HepG2 (cell line): Measurements from ENCODE around the gene ARRDC4. TPM values are rescaled to one million over a fixed set of nuclear protein-coding genes. Genes with fewer than 3 reads are reported as not detected.

ENCODE experiments used
- ATAC-seq: fragments of 200-7000 bp; cut with Tn5 transposase; 3 replicates; pipeline ENCODE4 v1.9.1; 2020; ENCODE audit warnings: mild to moderate bottlenecking, moderate library complexity
- BruUV-seq: library from RNA; stranded (reverse); fragments of 400-500 nt; replicated peaks from 2 replicates; lab custom pipeline; 2021; lab: Mats Ljungman, UMichigan
- CTCF ChIA-PET: fragments of 300-600 bp; formaldehyde crosslinking; extraction: SDS; loops from one replicate; lab custom pipeline; 2021; ENCODE audit warnings: low total read pairs, inconsistent platforms, low intra/inter-chr PET ratio; lab: Yijun Ruan, JAX
- POLR2A ChIA-PET: fragments of 350-600 bp; sonication (Branson Sonifier 250); formaldehyde crosslinking; loops from one replicate; lab custom pipeline; 2020; ENCODE audit warnings: antibody characterized with exemption, inconsistent platforms; lab: Yijun Ruan, JAX
- DNase-seq: peaks from one replicate; pipeline ENCODE4 v3.0.0-alpha.2; 2015; ENCODE audit warnings: low spot score
- FAIRE-seq: peaks from 3 replicates; lab custom pipeline; 2011; peaks lifted over from hg19 to GRCh38; lab: Jason Lieb, UNC
- H2AFZ ChIP-seq: one replicate; pipeline ENCODE4 v1.6.1; 2011; ENCODE audit warnings: low read length, inconsistent platforms
- H3K27ac ChIP-seq: fragments of 300-600 bp; 3 replicates; pipeline ENCODE4 v1.8.0; 2011; ENCODE audit warnings: mixed run types, mild to moderate bottlenecking, mixed read lengths, low read length, inconsistent platforms; ENCODE audit not compliant: insufficient read depth; ENCODE audit errors: extremely low read length
- H3K27me3 ChIP-seq, 2 experiments: fragments of 200-600 bp in 1 of 2; 2 replicates in 1 of 2; 3 replicates in 1 of 2; pipeline versions ENCODE4 v1.6.0 to v1.8.0; 2011; ENCODE audit warnings: low read length in 2 of 2, mild to moderate bottlenecking in 2 of 2, moderate library complexity in 2 of 2, inconsistent platforms in 1 of 2; ENCODE audit not compliant: insufficient read depth in 2 of 2, control insufficient read depth in 1 of 2
- H3K36me3 ChIP-seq, 2 experiments: fragments of 200-600 bp in 1 of 2; replicated peaks in 1 of 2; 2 replicates in 1 of 2; 3 replicates in 1 of 2; pipeline versions ENCODE4 v1.5.1 to v1.8.0; 2011; ENCODE audit warnings: low read length in 2 of 2, inconsistent platforms in 1 of 2; ENCODE audit not compliant: insufficient read depth in 2 of 2, control insufficient read depth in 1 of 2
- H3K4me1 ChIP-seq: 2 replicates; pipeline ENCODE4 v1.5.1; 2012; ENCODE audit warnings: low read length, inconsistent platforms; ENCODE audit not compliant: insufficient read depth
- H3K4me2 ChIP-seq: 2 replicates; pipeline ENCODE4 v1.6.0; 2011; ENCODE audit warnings: low read depth, low read length, inconsistent platforms
- H3K4me3 ChIP-seq, 3 experiments: fragments of 200-600 bp in 1 of 3; sonication (generic), shearing (Covaris generic) in 1 of 3; replicated peaks in 1 of 3; 2 replicates each; pipeline ENCODE4 v1.5.1; 2011 to 2016; ENCODE audit warnings: low read length in 3 of 3, inconsistent platforms in 2 of 3, low read depth in 2 of 3, mild to moderate bottlenecking in 2 of 3, control low read depth in 1 of 3, mixed read lengths in 1 of 3; ENCODE audit not compliant: insufficient read depth in 1 of 3
- H3K79me2 ChIP-seq: one replicate; pipeline ENCODE4 v1.6.1; 2011; ENCODE audit warnings: low read length, inconsistent platforms; ENCODE audit not compliant: insufficient read depth
- H3K9ac ChIP-seq: 2 replicates; pipeline ENCODE4 v1.6.0; 2011; ENCODE audit warnings: mild to moderate bottlenecking, low read depth, low read length, inconsistent platforms; ENCODE audit not compliant: insufficient read depth
- H3K9me3 ChIP-seq: 2 replicates; pipeline ENCODE4 v1.5.1; 2012; ENCODE audit warnings: mild to moderate bottlenecking, low read length
- H4K20me1 ChIP-seq: 2 replicates; pipeline ENCODE4 v1.6.0; 2011; ENCODE audit warnings: inconsistent platforms, mild to moderate bottlenecking, low read length, moderate library complexity; ENCODE audit not compliant: insufficient read depth
- DMTF1 ChIP-seq: sonication (generic); formaldehyde crosslinking; IDR thresholded peaks from 2 replicates; pipeline ENCODE4 v1.4.0; 2020; ENCODE audit warnings: mild to moderate bottlenecking, missing genetic modification reagents
- FOXK2 ChIP-seq: fragments of 450-650 bp; IDR thresholded peaks from 2 replicates; pipeline ENCODE4 v1.6.1; 2016
- HDAC1 ChIP-seq: sonication (generic); formaldehyde crosslinking; IDR thresholded peaks from 2 replicates; pipeline ENCODE4 v1.5.1; 2020; ENCODE audit warnings: mild to moderate bottlenecking, missing genetic modification reagents
- HOMEZ ChIP-seq: IDR thresholded peaks from 2 replicates; pipeline ENCODE4 v1.6.1; 2016; ENCODE audit warnings: low read depth
- MBNL3 ChIP-seq: fragments of 250-450 bp; sonication (Bioruptor Pico); conservative IDR thresholded peaks from 2 replicates; pipeline ENCODE4 v1.8.0; 2022; ENCODE audit warnings: mild to moderate bottlenecking, inconsistent platforms
- ZFP90 ChIP-seq: sonication (generic); formaldehyde crosslinking; IDR thresholded peaks from 2 replicates; pipeline ENCODE4 v1.8.0; 2022; ENCODE audit warnings: missing genetic modification reagents, mild to moderate bottlenecking, inconsistent platforms, borderline replicate concordance
- ZNF256 ChIP-seq: sonication (generic); formaldehyde crosslinking; conservative IDR thresholded peaks from 2 replicates; pipeline ENCODE4 v1.4.0; 2020; ENCODE audit warnings: missing genetic modification reagents
- ZNF362 ChIP-seq: sonication (generic); formaldehyde crosslinking; IDR thresholded peaks from 2 replicates; pipeline ENCODE4 v1.4.0; 2020; ENCODE audit warnings: missing genetic modification reagents, mild to moderate bottlenecking, borderline replicate concordance
- ZNF773 ChIP-seq: sonication (generic); formaldehyde crosslinking; IDR thresholded peaks from 2 replicates; pipeline ENCODE4 v1.4.0; 2020; ENCODE audit warnings: missing genetic modification reagents, borderline replicate concordance
- ZNF781 ChIP-seq: sonication (generic); formaldehyde crosslinking; IDR thresholded peaks from 2 replicates; pipeline ENCODE4 v1.5.1; 2020; ENCODE audit warnings: borderline replicate concordance, mild to moderate bottlenecking, missing genetic modification reagents; ENCODE audit errors: not compliant biosample characterization
- WGBS: methylation state at CpG from one replicate; pipeline ENCODE4 v1.1.6; 2017; ENCODE audit warnings: low lambda C conversion rate; 5-methylcytosine and 5-hydroxymethylcytosine counted together
- in situ Hi-C: cut with HindIII; loops from 2 replicates; pipeline ENCODE4 v1.10.0; 2017; ENCODE audit warnings: low pct_unique_long_range_greater_than_20kb; ENCODE audit not compliant: extremely low pct_ligation_motif_present
- intact Hi-C: fragments of 100-400 bp; cut with micrococcal nuclease; formaldehyde crosslinking; loops from one replicate; pipeline ENCODE4 v1.10.0; 2022; ENCODE audit not compliant: unreplicated experiment
- polyA plus RNA-seq, 8 experiments: library from polyadenylated mRNA; depleted of rRNA in 3 of 8; stranded (reverse) in 7 of 8; unstranded in 1 of 8; fragments of >200 nt; fragmentation: Illumina TruSeq in 4 of 8; extraction: Trizol in 4 of 8; gene quantifications; 2 replicates each; pipeline versions ENCODE4 v1.2.1 to v1.2.3, GENCODE V29; 2011 to 2016; ENCODE audit warnings: low read depth in 4 of 8, missing spikeins in 1 of 8, mixed read lengths in 1 of 8; ENCODE audit not compliant: insufficient read depth in 1 of 8
- total RNA-seq, 5 experiments: library from RNA; depleted of rRNA; stranded (reverse); fragments of >200 nt; fragmentation: Illumina TruSeq; extraction: Trizol; gene quantifications; 2 replicates each; pipeline ENCODE4 v1.2.3, GENCODE V29; 2016; ENCODE audit warnings: low read depth in 1 of 5

ARRDC4 gene
- total and polyA plus RNA-seq, 2 of the 13 experiments (the other 11 are each of a cell fraction or from before 2014, with no cell fraction given), result 1.5 to 2.5 TPM

- no TSS peak for BruUV-seq
- Histone ChIP-seq H4K20me1 (no peaks in the 10 kb centered on the region), H3K27ac (no peak overlapping the region)
- ATAC-seq, result no peak
- TF ChIP-seq HDAC1 (CRISPR knock-in tag) (no peak), ZNF362 (no peak), ZNF256 (CRISPR knock-in tag) (no peak), ZNF781 (CRISPR knock-in tag) (no peak), ZNF773 (CRISPR knock-in tag) (no peak), MBNL3 (CRISPR knock-in tag) (no peak), ZFP90 (CRISPR knock-in tag) (no peak), DMTF1 (CRISPR knock-in tag) (no peak), FOXK2 (no peak), HOMEZ (CRISPR knock-in tag) (no peak)
- TF ChIP-seq, all 625 proteins: peak for 0
- in situ Hi-C loops, result no loop called here
- ChIA-PET POLR2A (no interaction called here), CTCF (no interaction called here)
- no peaks in the 10 kb centered on the region for H3K79me2 ChIP-seq
- H3K4me2 ChIP-seq, result no peak overlapping the region
- H3K4me1 ChIP-seq, result peaks cover 20% of the 10 kb centered on the region; the same call in 1 of the 2 replicates
- H3K9ac ChIP-seq, result no peak overlapping the region
- no peaks in the 10 kb centered on the region for H3K27me3 ChIP-seq
- 5% methylated on average over 1 of the region's 1 CpG for WGBS
- intact Hi-C loops, result loop anchor here (10.0 kb wide), 1 partner anchor 88 kb away; no protein-coding TSS in a partner anchor
- peaks cover 4% of the 10 kb centered on the region; the same call in 1 of the 2 replicates for H3K9me3 ChIP-seq
- FAIRE-seq (no peak), DNase-seq (no peak)
- H2AFZ ChIP-seq, result no peak overlapping the region
- no peaks in the 10 kb centered on the region for H3K36me3 ChIP-seq
- no peak overlapping the region for H3K4me3 ChIP-seq
Measured at GRCh38 chr15:97992823-97993222, 32.3 kb downstream of the ARRDC4 start.
